A549 treated with CpdA at 1 μM for 4 hours (cell line): ENCODE measurements around the gene PSMA6. TPM values are rescaled to one million over a fixed set of nuclear protein-coding genes. Genes with fewer than 3 reads are reported as not detected.

Experiments used
- total RNA-seq: library from RNA; stranded (reverse); fragments of 200-300 nt; extraction: Qiagen RNA extraction; gene quantifications from 5 replicates; pipeline ENCODE4 v1.2.3, GENCODE V29; 2022; ENCODE audit warnings: low read depth

PSMA6 gene
- total RNA-seq, result 256 to 295 TPM (median 261 TPM) in 5 replicates

DNA sequence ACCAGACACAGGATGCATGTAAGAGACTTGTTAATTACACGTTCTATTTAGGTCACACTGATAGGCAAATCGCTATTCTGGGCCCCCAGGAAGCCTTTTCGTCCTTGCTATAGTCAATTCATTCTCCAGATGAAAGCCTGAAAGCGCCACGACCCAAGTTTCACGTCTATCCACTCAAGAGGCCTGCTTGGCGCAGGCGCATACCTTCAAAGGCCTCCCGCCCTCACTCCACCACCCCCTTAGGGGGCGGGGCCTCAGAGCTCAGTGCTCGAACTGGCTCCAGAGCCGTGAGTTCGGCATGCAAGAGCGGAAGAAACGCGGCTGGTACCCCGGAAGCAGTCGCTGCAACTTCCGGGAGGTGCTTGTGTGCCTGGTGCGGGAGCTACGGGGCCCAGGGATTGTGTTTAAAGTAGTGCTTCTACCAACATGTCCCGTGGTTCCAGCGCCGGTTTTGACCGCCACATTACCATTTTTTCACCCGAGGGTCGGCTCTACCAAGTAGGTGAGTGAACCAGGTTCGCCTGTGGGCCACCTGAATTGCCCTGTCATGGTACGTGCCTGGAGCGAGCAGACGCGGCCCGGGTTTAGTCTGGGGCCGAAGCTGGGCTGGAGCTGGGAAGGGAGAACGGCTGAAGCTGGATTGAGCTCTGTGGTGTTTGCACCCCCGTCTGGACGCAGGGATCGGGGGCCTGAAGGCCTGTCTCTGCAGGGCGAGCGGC lies at the start of gene PSMA6:
Gene PSMA6, plus strand, starts transcription at position 332 of the 719 bp plus-strand sequence. Its CDS starts 95 bp downstream, at position 427.

Other genes starting within 250 kb of the PSMA6 start
- 81.0 to 92.1 TPM (median 86.8 TPM) in 5 replicates for gene FAM177A1, start 246.1 kb upstream of the PSMA6 start, total RNA-seq
- 22.5 to 29.9 TPM (median 22.6 TPM) in 5 replicates for gene PPP2R3C, start 170.4 kb upstream of the PSMA6 start, total RNA-seq
- gene PRORP, start 169.8 kb upstream of the PSMA6 start, total RNA-seq, result 28.0 to 37.1 TPM (median 33.0 TPM) in 5 replicates
- gene NFKBIA, start 112.4 kb downstream of the PSMA6 start, total RNA-seq, result 75.7 to 135 TPM (median 111 TPM) in 5 replicates
- gene INSM2, start 241.8 kb downstream of the PSMA6 start, total RNA-seq, result 0.02 to 0.05 TPM in 2 of 5 replicates, not detected in the others